SH-SY5Y (cell line): Measurements from ENCODE around the gene RBCK1.

Source experiments
- GATA2 ChIP-seq: IDR thresholded peaks from 2 replicates; pipeline ENCODE4 v1.6.1; 2011; ENCODE audit warnings: mild to moderate bottlenecking, low read depth, low read length
- GATA3 ChIP-seq: IDR thresholded peaks from 2 replicates; pipeline ENCODE4 v1.6.1; 2011; ENCODE audit warnings: low read depth, mild to moderate bottlenecking, low read length, moderate library complexity

DNA sequence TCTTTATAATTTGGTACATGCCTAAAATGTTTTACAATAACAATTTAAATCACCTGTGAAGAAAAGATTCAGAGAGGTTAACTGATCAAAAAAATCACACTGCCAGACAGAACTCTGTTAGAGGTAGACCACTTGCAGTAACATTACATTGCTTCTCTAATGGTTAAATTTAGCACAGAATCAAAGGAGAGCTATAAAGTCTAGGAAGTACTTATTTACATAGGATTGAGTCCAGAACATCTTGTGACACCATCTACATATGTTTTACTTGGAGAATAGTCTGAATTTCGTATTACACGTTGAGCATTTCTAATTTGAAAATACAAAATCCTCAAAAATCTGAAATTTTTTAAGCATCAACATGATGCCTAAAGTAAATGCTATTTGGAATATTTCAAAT is 71.4 kb downstream of the RBCK1 start:
- TF ChIP-seq GATA2 (no peak), GATA3 (no peak)
